ENCODE measurements around the gene SVOP. TPM values are rescaled to one million over a fixed set of nuclear protein-coding genes. Genes with fewer than 3 reads are reported as not detected.
"Not testable (repeated sequence)": the region's sequence is repeated elsewhere in the genome, so short reads cannot be mapped to it uniquely, and the experiment has no call there.

Gene SVOP
- total RNA-seq, 2 experiments from 2014 or later: not detected

DNA sequence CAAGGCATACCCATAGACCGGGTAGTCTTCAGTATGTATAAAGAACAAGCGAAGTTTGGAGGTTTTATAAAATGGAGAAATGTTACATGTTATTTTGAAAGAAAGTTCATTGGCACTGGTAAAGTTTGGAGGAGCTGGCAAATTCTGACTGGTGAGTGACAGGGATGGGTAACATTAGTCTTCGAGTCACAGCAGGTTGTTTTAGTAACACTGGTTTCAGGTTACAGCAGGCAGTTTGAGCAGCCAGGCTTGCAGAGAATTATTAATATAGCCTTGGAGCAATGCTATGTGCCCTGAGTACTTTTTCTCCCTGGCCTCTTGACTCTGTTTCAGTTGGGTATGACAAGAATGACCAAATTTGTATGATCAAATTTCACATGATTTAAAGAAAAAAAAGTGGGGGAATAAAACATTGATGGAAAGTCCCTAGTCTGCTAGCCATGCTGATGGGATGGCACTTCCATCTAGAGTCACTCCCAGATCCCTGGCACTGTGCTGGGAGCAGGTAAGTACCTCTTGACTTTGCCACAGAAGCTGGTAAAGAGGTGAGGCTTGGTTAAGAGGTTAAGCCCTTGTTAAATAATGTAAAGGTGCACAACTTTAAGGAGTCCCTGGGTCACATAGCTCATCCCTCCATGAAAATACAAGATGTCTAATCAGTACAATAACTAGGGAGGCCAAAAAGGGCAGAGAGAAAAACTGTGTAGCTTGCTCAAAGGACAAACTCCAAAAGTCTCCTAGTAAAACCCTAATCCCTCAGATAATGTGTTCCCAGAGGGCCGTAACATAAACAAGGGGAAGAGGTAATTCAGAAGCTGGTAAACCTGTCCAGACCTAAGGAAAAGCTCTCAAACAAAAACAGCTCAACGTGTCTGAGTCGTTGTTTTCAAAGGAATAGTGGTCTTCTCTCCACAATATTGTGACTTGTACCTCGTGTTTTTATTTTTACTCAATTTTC lies 12.7 kb upstream of the SVOP start:
- intact Hi-C loops (cut with micrococcal nuclease; ENCODE audit: unreplicated experiment): no loop called here
- no TSS peak for BruUV-seq (replicated peaks)
- no peak overlapping the region for H3K4me2 ChIP-seq (ENCODE audit: low read length)
- ChIA-PET CTCF (ENCODE audit: unreplicated experiment) (no interaction called here), POLR2A (interaction anchor here (0.6 to 1.4 kb wide), 7 partner anchors 9 to 1506 kb away, joined by 3 to 5 read pairs (median 3); partner anchors contain the start of gene USP30)
- TF ChIP-seq, protein P1, sequence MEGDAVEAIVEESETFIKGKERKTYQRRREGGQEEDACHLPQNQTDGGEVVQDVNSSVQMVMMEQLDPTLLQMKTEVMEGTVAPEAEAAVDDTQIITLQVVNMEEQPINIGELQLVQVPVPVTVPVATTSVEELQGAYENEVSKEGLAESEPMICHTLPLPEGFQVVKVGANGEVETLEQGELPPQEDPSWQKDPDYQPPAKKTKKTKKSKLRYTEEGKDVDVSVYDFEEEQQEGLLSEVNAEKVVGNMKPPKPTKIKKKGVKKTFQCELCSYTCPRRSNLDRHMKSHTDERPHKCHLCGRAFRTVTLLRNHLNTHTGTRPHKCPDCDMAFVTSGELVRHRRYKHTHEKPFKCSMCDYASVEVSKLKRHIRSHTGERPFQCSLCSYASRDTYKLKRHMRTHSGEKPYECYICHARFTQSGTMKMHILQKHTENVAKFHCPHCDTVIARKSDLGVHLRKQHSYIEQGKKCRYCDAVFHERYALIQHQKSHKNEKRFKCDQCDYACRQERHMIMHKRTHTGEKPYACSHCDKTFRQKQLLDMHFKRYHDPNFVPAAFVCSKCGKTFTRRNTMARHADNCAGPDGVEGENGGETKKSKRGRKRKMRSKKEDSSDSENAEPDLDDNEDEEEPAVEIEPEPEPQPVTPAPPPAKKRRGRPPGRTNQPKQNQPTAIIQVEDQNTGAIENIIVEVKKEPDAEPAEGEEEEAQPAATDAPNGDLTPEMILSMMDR (conservative IDR thresholded peaks at IDR 0.05; ENCODE audit: low read length): no peak
- no peak for TF ChIP-seq EZH2phosphoT487 (IDR thresholded peaks at IDR 0.05; ENCODE audit: borderline replicate concordance, low read depth, low read length)
- DNase-seq (ENCODE audit: low spot score): no peak
- no peak overlapping the region for H3K27ac ChIP-seq (ENCODE audit: low read depth, low read length, poor library complexity, severe bottlenecking)
- no peak overlapping the region; the same call in 1 of the 2 replicates for H2AFZ ChIP-seq (ENCODE audit: low read length)
- H3K9me2 ChIP-seq (ENCODE audit: insufficient read depth, low read length): no peaks in the 10 kb centered on the region
- H3K9me3 ChIP-seq (ENCODE audit: low read length): peaks cover 11% of the 10 kb centered on the region; the same call in 1 of the 2 replicates
- no peaks in the 10 kb centered on the region for H3K79me2 ChIP-seq (ENCODE audit: insufficient read depth, low read depth, low read length)
- H3K4me3 ChIP-seq (ENCODE audit: low read depth, low read length, poor library complexity, severe bottlenecking): no peak overlapping the region
- no peaks in the 10 kb centered on the region for H3K4me1 ChIP-seq (ENCODE audit: insufficient read depth, low read length, poor library complexity, severe bottlenecking)
- H3K36me3 ChIP-seq (ENCODE audit: insufficient read depth, low read length): no peaks in the 10 kb centered on the region; the same call in 1 of the 2 replicates
- no peaks in the 10 kb centered on the region for H4K20me1 ChIP-seq (ENCODE audit: insufficient read depth, low read length)

DNA sequence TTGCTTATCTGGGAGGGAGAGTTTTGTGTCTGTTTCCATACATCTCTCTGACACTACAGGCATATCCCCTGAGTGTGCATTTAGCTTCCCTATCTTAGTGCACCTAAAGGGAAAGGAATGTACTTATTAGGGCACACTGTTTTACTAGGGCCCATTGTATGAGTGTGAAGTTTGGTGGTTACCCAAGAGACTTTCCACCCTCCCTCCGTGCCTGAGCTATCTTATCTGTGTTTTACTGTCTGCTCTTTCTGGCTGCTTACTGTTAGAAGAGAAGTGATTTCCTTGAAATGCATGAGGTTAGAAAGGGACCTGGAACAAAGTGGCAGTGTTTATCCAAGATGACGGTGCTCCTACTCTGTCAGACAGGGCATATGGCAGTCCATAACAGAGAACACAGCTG lies 8.5 kb upstream of the SVOP start:
- Histone ChIP-seq H3K36me3 (ENCODE audit: insufficient read depth, low read length) (no peaks in the 10 kb centered on the region; the same call in 1 of the 2 replicates), H3K79me2 (ENCODE audit: insufficient read depth, low read depth, low read length) (no peaks in the 10 kb centered on the region), H4K20me1 (ENCODE audit: insufficient read depth, low read length) (no peaks in the 10 kb centered on the region), H3K27ac (ENCODE audit: low read depth, low read length, poor library complexity, severe bottlenecking) (no peak overlapping the region), H3K4me3 (ENCODE audit: low read depth, low read length, poor library complexity, severe bottlenecking) (no peak overlapping the region), H3K4me2 (ENCODE audit: low read length) (no peak overlapping the region), H2AFZ (ENCODE audit: low read length) (no peak overlapping the region), H3K4me1 (ENCODE audit: insufficient read depth, low read length, poor library complexity, severe bottlenecking) (no peaks in the 10 kb centered on the region), H3K9me2 (ENCODE audit: insufficient read depth, low read length) (no peaks in the 10 kb centered on the region), H3K9me3 (ENCODE audit: low read length) (no peaks in the 10 kb centered on the region)
- no TSS peak for BruUV-seq (replicated peaks)
- no peak for DNase-seq (ENCODE audit: low spot score)
- intact Hi-C loops (cut with micrococcal nuclease; ENCODE audit: unreplicated experiment): no loop called here
- ChIA-PET POLR2A (no interaction called here), CTCF (ENCODE audit: unreplicated experiment) (interaction anchor here (1.1 kb wide), 1 partner anchor 127 kb away, joined by 3 read pairs; no protein-coding TSS in a partner anchor)
- TF ChIP-seq, protein P1 (conservative IDR thresholded peaks at IDR 0.05; ENCODE audit: low read length): no peak
- TF ChIP-seq EZH2phosphoT487 (IDR thresholded peaks at IDR 0.05; ENCODE audit: borderline replicate concordance, low read depth, low read length): no peak

DNA sequence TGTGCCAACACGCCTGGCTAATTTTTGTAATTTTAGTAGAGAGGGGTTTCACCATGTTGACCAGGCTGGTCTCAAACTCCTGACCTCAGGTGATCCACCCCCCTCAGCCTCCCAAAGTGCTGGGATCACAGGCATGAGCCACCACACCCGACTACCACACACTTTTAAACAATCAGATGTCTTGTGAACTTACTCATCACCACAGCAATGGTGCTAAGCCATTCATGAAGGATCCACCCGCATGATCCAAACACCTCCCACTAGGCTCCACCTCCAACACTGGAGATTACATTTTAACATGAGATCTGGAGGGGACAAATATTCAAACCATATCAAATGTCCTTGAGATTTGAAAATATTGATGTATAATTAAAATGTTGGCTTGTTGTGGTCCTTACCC lies 7.8 kb upstream of the SVOP start:
- BruUV-seq (replicated peaks); H3K4me1 ChIP-seq (ENCODE audit: insufficient read depth, low read length, poor library complexity, severe bottlenecking); H4K20me1 ChIP-seq (ENCODE audit: insufficient read depth, low read length); H3K79me2 ChIP-seq (ENCODE audit: insufficient read depth, low read depth, low read length); H3K36me3 ChIP-seq (ENCODE audit: insufficient read depth, low read length); H2AFZ ChIP-seq (ENCODE audit: low read length); H3K27ac ChIP-seq (ENCODE audit: low read depth, low read length, poor library complexity, severe bottlenecking); H3K4me3 ChIP-seq (ENCODE audit: low read depth, low read length, poor library complexity, severe bottlenecking); H3K4me2 ChIP-seq (ENCODE audit: low read length); intact Hi-C loops (cut with micrococcal nuclease; ENCODE audit: unreplicated experiment); H3K9me3 ChIP-seq (ENCODE audit: low read length); DNase-seq (ENCODE audit: low spot score); H3K9me2 ChIP-seq (ENCODE audit: insufficient read depth, low read length): not testable (repeated sequence)
- CTCF ChIA-PET (ENCODE audit: unreplicated experiment): interaction anchor here (1.1 kb wide), 1 partner anchor 126 kb away, joined by 3 read pairs; no protein-coding TSS in a partner anchor
- POLR2A ChIA-PET: interaction anchor here (0.8 kb wide), 1 partner anchor 35 kb away, joined by 3 read pairs; no protein-coding TSS in a partner anchor

All from OCI-LY7 (cell line).